H1 (cell line): ENCODE data around the gene FKRP. TPM values are rescaled to one million over a fixed set of nuclear protein-coding genes. Genes with fewer than 3 reads are reported as not detected.

Experiments
- CEBPB ChIP-seq: IDR thresholded peaks from 2 replicates; pipeline ENCODE4 v1.6.1; 2012; ENCODE audit warnings: low read depth, low read length
- EGR1 ChIP-seq: IDR thresholded peaks from 2 replicates; pipeline ENCODE4 v1.6.1; 2011; ENCODE audit warnings: low read depth, low read length, borderline replicate concordance
- HDAC2 ChIP-seq, 2 experiments: fragments of 300-600 bp in 1 of 2; sonication (generic) in 1 of 2; IDR thresholded peaks; 2 replicates each; pipeline ENCODE4 v1.6.1; 2011 to 2012; ENCODE audit warnings: low read depth in 2 of 2, low read length in 2 of 2, mild to moderate bottlenecking in 2 of 2, moderate library complexity in 2 of 2, borderline replicate concordance in 1 of 2, inconsistent platforms in 1 of 2
- JUN ChIP-seq: IDR thresholded peaks from 2 replicates; pipeline ENCODE4 v1.6.1; 2011; ENCODE audit warnings: low read depth, mild to moderate bottlenecking, improper control_type of control experiment, low read length
- KDM1A ChIP-seq: fragments of 200-600, 300-600 bp; sonication (generic); IDR thresholded peaks from 2 replicates; pipeline ENCODE4 v1.7.1; 2016; ENCODE audit warnings: mild to moderate bottlenecking, low read length, borderline replicate concordance
- NRF1 ChIP-seq: IDR thresholded peaks from 2 replicates; pipeline ENCODE4 v1.6.1; 2011; ENCODE audit warnings: mild to moderate bottlenecking, low read depth, low read length, improper control_type of control experiment
- RAD21 ChIP-seq, 2 experiments: IDR thresholded peaks in 1 of 2; conservative IDR thresholded peaks in 1 of 2; 2 replicates each; pipeline ENCODE4 v1.6.1; 2011; ENCODE audit warnings: low read depth in 2 of 2, low read length in 2 of 2, improper control_type of control experiment in 1 of 2, inconsistent platforms in 1 of 2, mild to moderate bottlenecking in 1 of 2, moderate library complexity in 1 of 2
- SP4 ChIP-seq: IDR thresholded peaks from 2 replicates; pipeline ENCODE4 v1.6.1; 2012; ENCODE audit warnings: low read length, inconsistent platforms
- SUZ12 ChIP-seq: fragments of 200-600 bp; sonication (generic); IDR thresholded peaks from 2 replicates; pipeline ENCODE4 v1.6.1; 2012; ENCODE audit warnings: mild to moderate bottlenecking, inconsistent platforms, low read length, moderate library complexity, mixed read lengths
- polyA plus RNA-seq, 7 experiments: library from polyadenylated mRNA; depleted of rRNA in 3 of 7; stranded (reverse) in 5 of 7; unstranded in 2 of 7; fragments of >200 nt in 5 of 7; fragments of 200-250 nt in 2 of 7; gene quantifications; 1 replicate in 5 of 7; 2 replicates in 1 of 7; 4 replicates in 1 of 7; pipeline versions ENCODE4 v1.2.1 to v1.2.3, GENCODE V29; 2011 to 2013; ENCODE audit warnings: missing spikeins in 2 of 7, mixed read lengths in 2 of 7
- total RNA-seq: library from RNA; stranded (reverse); fragmentation: NEBNext Ultra II Directional; extraction: Animal tissue kit (Norgen Biotek cat#: 25700); gene quantifications from 2 replicates; pipeline ENCODE4 v1.2.1, GENCODE V29; 2021

Gene FKRP
- total and polyA plus RNA-seq, 2 of the 8 experiments (the other 6 are each of a cell fraction or from before 2014, with no cell fraction given), result 17.1 to 24.4 TPM

GRCh38 chr19:46723023-46723461 lies 22.8 kb upstream of the FKRP start (continued):
- TF ChIP-seq HDAC2 (IDR thresholded peaks at IDR 0.05; ENCODE audit: borderline replicate concordance in 1 of 2, low read depth in 2 of 2, low read length in 2 of 2) (no peak), JUN (no peak), SUZ12 (no peak), NRF1 (no peak), KDM1A (no peak), SP4 (no peak), EGR1 (no peak), RAD21 (IDR thresholded peaks at IDR 0.05 in 1 of 2, conservative IDR thresholded peaks at IDR 0.05 in 1 of 2; ENCODE audit: low read depth in 2 of 2, low read length in 2 of 2) (no peak), CEBPB (no peak)
